Neural cell (in vitro differentiated cells): ENCODE measurements around the gene STK32B. TPM values are rescaled to one million over a fixed set of nuclear protein-coding genes. Genes with fewer than 3 reads are reported as not detected.

Experiments used
- H2AFZ ChIP-seq: fragments of 200-600, 300-800 bp; sonication (generic), shearing (Covaris generic); 2 replicates; pipeline ENCODE4 v1.6.0; 2014; ENCODE audit warnings: low read depth, mild to moderate bottlenecking, antibody characterized with exemption, low read length, moderate library complexity
- H3F3A ChIP-seq: fragments of 200-600 bp; shearing (Covaris generic); 2 replicates; pipeline ENCODE4 v1.6.1; 2016; ENCODE audit warnings: mild to moderate bottlenecking, moderate library complexity, mixed read lengths, antibody characterized with exemption, low read length; ENCODE audit not compliant: insufficient read depth, poor library complexity, severe bottlenecking
- H3K27ac ChIP-seq: fragments of 200-600, 300-800 bp; sonication (generic), shearing (Covaris generic); 2 replicates; pipeline ENCODE4 v1.5.1; 2014; ENCODE audit warnings: mild to moderate bottlenecking, low read length, moderate library complexity
- H3K27me3 ChIP-seq: fragments of 300-800, 200-600 bp; sonication (generic), shearing (Covaris generic); 2 replicates; pipeline ENCODE4 v1.6.0; 2014; ENCODE audit warnings: mild to moderate bottlenecking, low read depth, low read length, moderate library complexity; ENCODE audit not compliant: insufficient read depth
- H3K36me3 ChIP-seq: fragments of 300-800, 200-600 bp; sonication (generic), shearing (Covaris generic); 2 replicates; pipeline ENCODE4 v1.5.1; 2014; ENCODE audit warnings: mild to moderate bottlenecking, antibody characterized with exemption, low read length, moderate library complexity; ENCODE audit not compliant: insufficient read depth
- H3K4me2 ChIP-seq: fragments of 300-800, 200-600 bp; sonication (generic), shearing (Covaris generic); 2 replicates; pipeline ENCODE4 v1.6.0; 2014; ENCODE audit warnings: mild to moderate bottlenecking, low read length
- H3K4me3 ChIP-seq: fragments of 300-800, 200-600 bp; sonication (generic), shearing (Covaris generic); 2 replicates; pipeline ENCODE4 v1.5.1; 2014; ENCODE audit warnings: mild to moderate bottlenecking, low read length, moderate library complexity
- H3K79me2 ChIP-seq: fragments of 200-600 bp; shearing (Covaris generic); replicated peaks from 2 replicates; pipeline ENCODE4 v1.6.0; 2014; ENCODE audit warnings: mild to moderate bottlenecking, low read length, moderate library complexity; ENCODE audit not compliant: insufficient read depth
- H3K9ac ChIP-seq: fragments of 300-800, 200-600 bp; sonication (generic), shearing (Covaris generic); 2 replicates; pipeline ENCODE4 v1.6.1; 2016; ENCODE audit warnings: mild to moderate bottlenecking, low read length, mixed read lengths
- H3K9me2 ChIP-seq: fragments of 200-600 bp; shearing (Covaris generic); 2 replicates; pipeline ENCODE4 v1.6.1; 2016; ENCODE audit warnings: mild to moderate bottlenecking, low read length, mixed read lengths; ENCODE audit not compliant: insufficient read depth
- H3K9me3 ChIP-seq: fragments of 200-600, 300-800 bp; sonication (generic), shearing (Covaris generic); 2 replicates; pipeline ENCODE4 v1.6.1; 2016; ENCODE audit warnings: mild to moderate bottlenecking, mixed run types, low read length, moderate library complexity, mixed read lengths
- H4K20me1 ChIP-seq: fragments of 200-600 bp; shearing (Covaris generic); 2 replicates; pipeline ENCODE4 v1.6.1; 2016; ENCODE audit warnings: mild to moderate bottlenecking, mixed run types; ENCODE audit not compliant: insufficient read depth
- CTCF ChIP-seq: fragments of 450-650 bp; IDR thresholded peaks from 2 replicates; pipeline ENCODE4 v1.5.1; 2014; ENCODE audit warnings: antibody characterized with exemption, mild to moderate bottlenecking, moderate library complexity; ENCODE audit not compliant: poor library complexity, severe bottlenecking
- EP300 ChIP-seq: fragments of 450-650 bp; conservative IDR thresholded peaks from 2 replicates; pipeline ENCODE4 v1.6.1; 2014; ENCODE audit warnings: antibody characterized with exemption, mild to moderate bottlenecking, moderate library complexity; ENCODE audit not compliant: poor library complexity, severe bottlenecking
- EZH2 ChIP-seq: fragments of 200-600, 300-800 bp; shearing (Covaris generic), sonication (generic); IDR thresholded peaks from 2 replicates; pipeline ENCODE4 v1.6.1; 2014; ENCODE audit warnings: antibody characterized with exemption, low read length, borderline replicate concordance, mild to moderate bottlenecking; ENCODE audit not compliant: insufficient read depth, poor library complexity, severe bottlenecking
- MXI1 ChIP-seq: fragments of 450-650 bp; conservative IDR thresholded peaks from 2 replicates; pipeline ENCODE4 v1.6.1; 2014; ENCODE audit warnings: antibody characterized with exemption, mild to moderate bottlenecking; ENCODE audit not compliant: poor library complexity, severe bottlenecking
- POLR2AphosphoS5 ChIP-seq: IDR thresholded peaks from 2 replicates; pipeline ENCODE4 v1.6.1; 2012
- RAD21 ChIP-seq: fragments of 450-650 bp; conservative IDR thresholded peaks from 2 replicates; pipeline ENCODE4 v1.6.1; 2014; ENCODE audit warnings: antibody characterized with exemption, mild to moderate bottlenecking, moderate library complexity
- REST ChIP-seq: IDR thresholded peaks from 2 replicates; pipeline ENCODE4 v1.6.1; 2012; ENCODE audit warnings: borderline replicate concordance
- SMC3 ChIP-seq: fragments of 450-650 bp; conservative IDR thresholded peaks from 2 replicates; pipeline ENCODE4 v1.6.1; 2014; ENCODE audit warnings: antibody characterized with exemption, mild to moderate bottlenecking, moderate library complexity; ENCODE audit not compliant: poor library complexity
- TAF1 ChIP-seq: IDR thresholded peaks from 2 replicates; pipeline ENCODE4 v1.6.1; 2012; ENCODE audit warnings: low read depth
- polyA plus RNA-seq: library from polyadenylated mRNA; depleted of rRNA; stranded (reverse); fragments of >200 nt; gene quantifications from 2 replicates; pipeline ENCODE4 v1.2.3, GENCODE V29; 2014

STK32B gene
- polyA plus RNA-seq, 1 donor from 2014 or later = 42.8 TPM

GRCh38 chr4:5037553-5038551 is 13.4 kb upstream of the STK32B start:
- H2AFZ ChIP-seq = no peak overlapping the region
- no peaks in the 10 kb centered on the region for H3K9me3 ChIP-seq
- TF ChIP-seq REST (no peak), MXI1 (no peak), TAF1 (no peak), EZH2 (no peak), POLR2AphosphoS5 (no peak), EP300 (no peak), SMC3 (no peak), RAD21 (no peak), CTCF (no peak)
- no peak overlapping the region for H3K9ac ChIP-seq
- H3K27ac ChIP-seq = no peak overlapping the region
- no peaks in the 10 kb centered on the region for H3K27me3 ChIP-seq
- no peak overlapping the region for H3K4me3 ChIP-seq
- no peaks in the 10 kb centered on the region for H4K20me1 ChIP-seq
- no peaks in the 10 kb centered on the region for H3K79me2 ChIP-seq
- H3K9me2 ChIP-seq = no peaks in the 10 kb centered on the region
- no peaks in the 10 kb centered on the region for H3K36me3 ChIP-seq
- H3F3A ChIP-seq = no peaks in the 10 kb centered on the region
- H3K4me2 ChIP-seq = no peak overlapping the region

- no peaks in the 10 kb centered on the region for H3K27me3 ChIP-seq
- no peak for TF ChIP-seq POLR2AphosphoS5
- no peak for TF ChIP-seq REST
- no peak for TF ChIP-seq MXI1
- no peak for TF ChIP-seq RAD21
- TF ChIP-seq TAF1 = no peak
- no peak for TF ChIP-seq EZH2
- no peak for TF ChIP-seq CTCF
- no peak for TF ChIP-seq SMC3
- TF ChIP-seq EP300 = no peak
- no peak overlapping the region for H2AFZ ChIP-seq
- H3K4me3 ChIP-seq = no peak overlapping the region
- H3K36me3 ChIP-seq = no peaks in the 10 kb centered on the region
- no peaks in the 10 kb centered on the region for H3F3A ChIP-seq
- no peaks in the 10 kb centered on the region for H3K9me2 ChIP-seq
- H3K27ac ChIP-seq = no peak overlapping the region
- H4K20me1 ChIP-seq = no peaks in the 10 kb centered on the region
- no peaks in the 10 kb centered on the region for H3K79me2 ChIP-seq
- H3K4me2 ChIP-seq = no peak overlapping the region
- H3K9ac ChIP-seq = no peak overlapping the region
- no peaks in the 10 kb centered on the region for H3K9me3 ChIP-seq
These were observed 11.5 kb upstream of the STK32B start for GRCh38 chr4:5039800-5040199.
